Measurements from ENCODE around the gene ITSN1.

DNA sequence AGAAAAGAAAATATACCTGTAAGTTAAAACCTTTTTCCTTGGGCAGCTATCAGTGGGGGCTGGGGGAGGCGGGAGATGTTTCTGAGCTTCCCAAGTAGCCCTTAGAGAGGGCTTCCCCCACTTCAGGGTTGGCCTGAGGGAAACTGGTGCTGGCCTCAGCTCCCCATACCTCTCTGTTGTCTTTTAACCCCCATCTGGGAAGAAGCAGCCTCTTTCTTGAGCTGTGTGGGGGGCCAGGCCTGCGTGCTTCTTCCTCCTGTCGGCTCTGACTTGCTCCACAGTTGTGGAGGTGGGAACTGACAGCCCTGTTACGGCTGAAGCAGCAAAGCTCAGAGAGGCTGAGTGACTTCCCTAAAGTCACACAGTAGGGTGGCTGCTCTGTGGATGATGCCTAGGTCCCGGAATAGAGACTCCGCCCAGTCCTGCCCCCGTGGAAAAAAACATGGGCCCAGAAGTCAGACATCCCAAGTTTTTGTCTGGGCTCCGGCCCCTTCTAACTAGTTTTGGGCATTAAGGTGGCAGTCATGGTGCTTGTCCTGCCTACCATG lies 218.1 kb downstream of the ITSN1 start:
- TF ChIP-seq POLR2AphosphoS5 (IDR thresholded peaks at IDR 0.05; ENCODE audit: low read depth, low read length): no peak
- TF ChIP-seq, protein P1, sequence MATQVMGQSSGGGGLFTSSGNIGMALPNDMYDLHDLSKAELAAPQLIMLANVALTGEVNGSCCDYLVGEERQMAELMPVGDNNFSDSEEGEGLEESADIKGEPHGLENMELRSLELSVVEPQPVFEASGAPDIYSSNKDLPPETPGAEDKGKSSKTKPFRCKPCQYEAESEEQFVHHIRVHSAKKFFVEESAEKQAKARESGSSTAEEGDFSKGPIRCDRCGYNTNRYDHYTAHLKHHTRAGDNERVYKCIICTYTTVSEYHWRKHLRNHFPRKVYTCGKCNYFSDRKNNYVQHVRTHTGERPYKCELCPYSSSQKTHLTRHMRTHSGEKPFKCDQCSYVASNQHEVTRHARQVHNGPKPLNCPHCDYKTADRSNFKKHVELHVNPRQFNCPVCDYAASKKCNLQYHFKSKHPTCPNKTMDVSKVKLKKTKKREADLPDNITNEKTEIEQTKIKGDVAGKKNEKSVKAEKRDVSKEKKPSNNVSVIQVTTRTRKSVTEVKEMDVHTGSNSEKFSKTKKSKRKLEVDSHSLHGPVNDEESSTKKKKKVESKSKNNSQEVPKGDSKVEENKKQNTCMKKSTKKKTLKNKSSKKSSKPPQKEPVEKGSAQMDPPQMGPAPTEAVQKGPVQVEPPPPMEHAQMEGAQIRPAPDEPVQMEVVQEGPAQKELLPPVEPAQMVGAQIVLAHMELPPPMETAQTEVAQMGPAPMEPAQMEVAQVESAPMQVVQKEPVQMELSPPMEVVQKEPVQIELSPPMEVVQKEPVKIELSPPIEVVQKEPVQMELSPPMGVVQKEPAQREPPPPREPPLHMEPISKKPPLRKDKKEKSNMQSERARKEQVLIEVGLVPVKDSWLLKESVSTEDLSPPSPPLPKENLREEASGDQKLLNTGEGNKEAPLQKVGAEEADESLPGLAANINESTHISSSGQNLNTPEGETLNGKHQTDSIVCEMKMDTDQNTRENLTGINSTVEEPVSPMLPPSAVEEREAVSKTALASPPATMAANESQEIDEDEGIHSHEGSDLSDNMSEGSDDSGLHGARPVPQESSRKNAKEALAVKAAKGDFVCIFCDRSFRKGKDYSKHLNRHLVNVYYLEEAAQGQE (IDR thresholded peaks at IDR 0.05; ENCODE audit: insufficient read depth in 1 of 2, low read depth in 2 of 2, low read length in 2 of 2): no peak
- TF ChIP-seq TAF1 (IDR thresholded peaks at IDR 0.05; ENCODE audit: borderline replicate concordance, insufficient read depth, low read length): no peak

Data from PFSK-1 (cell line).